Suprapubic skin (tissue), 3 donors: ENCODE results near the gene RAB20.

Experiments used
- CTCF ChIP-seq, 2 donors: fragments of 200-600 bp in 1 of 2; fragments of 450-650 bp in 1 of 2; sonication (generic) in 1 of 2; IDR thresholded peaks; one replicate each; pipeline ENCODE4 v1.5.1; 2016 to 2019; ENCODE audit warnings: antibody characterized with exemption in 2 of 2, mild to moderate bottlenecking in 1 of 2, moderate library complexity in 1 of 2
- POLR2A ChIP-seq, 2 donors: fragments of 450-650 bp; IDR thresholded peaks; one replicate each; pipeline ENCODE4 v1.6.1; 2017; ENCODE audit warnings: antibody characterized with exemption in 2 of 2, mild to moderate bottlenecking in 2 of 2, moderate library complexity in 2 of 2

- no peak for TF ChIP-seq CTCF (IDR thresholded peaks at IDR 0.05)
- no peak for TF ChIP-seq POLR2A (IDR thresholded peaks at IDR 0.05)
These were observed 46.2 kb upstream of the RAB20 start for GRCh38 chr13:110607675-110608224.
